Measurements from ENCODE around the gene COL4A4.

Gene COL4A4

DNA sequence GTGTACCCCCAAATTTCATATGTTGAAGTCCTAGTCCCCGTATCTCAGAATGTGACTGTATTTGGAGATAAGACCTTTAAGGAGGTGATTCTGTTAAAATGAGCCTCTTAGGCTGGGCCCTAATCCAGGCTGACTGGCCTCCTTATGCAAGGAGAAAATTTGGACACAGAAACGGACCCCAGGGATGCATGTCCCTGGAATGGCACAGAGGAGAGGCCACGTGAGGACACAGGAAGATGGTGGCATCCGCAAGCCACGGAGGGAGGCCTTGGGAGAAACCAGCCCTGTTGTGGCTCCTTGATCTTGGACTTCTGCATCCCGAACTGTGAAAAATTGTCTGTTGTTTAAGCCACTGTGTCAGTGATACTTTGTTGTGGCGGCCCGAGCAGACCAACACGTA is 150.7 kb downstream of the COL4A4 start:
- no peak overlapping the region for H2AFZ ChIP-seq (ENCODE audit: low read depth, low read length, severe bottlenecking)
- H3K9ac ChIP-seq (ENCODE audit: low read length): no peak overlapping the region
- H3K9me2 ChIP-seq (replicated peaks; ENCODE audit: insufficient read depth, low read length): no peaks in the 10 kb centered on the region
- no peaks in the 10 kb centered on the region for H3K9me3 ChIP-seq (ENCODE audit: insufficient read depth, low read length)
- no peak overlapping the region for H3K4me2 ChIP-seq (ENCODE audit: low read depth, low read length, poor library complexity, severe bottlenecking)
- H3K36me3 ChIP-seq (ENCODE audit: low read length): no peaks in the 10 kb centered on the region
- no peaks in the 10 kb centered on the region for H3K79me2 ChIP-seq (ENCODE audit: insufficient read depth, low read length)
- H3F3A ChIP-seq (ENCODE audit: insufficient read depth): no peaks in the 10 kb centered on the region
- TF ChIP-seq, protein P1, sequence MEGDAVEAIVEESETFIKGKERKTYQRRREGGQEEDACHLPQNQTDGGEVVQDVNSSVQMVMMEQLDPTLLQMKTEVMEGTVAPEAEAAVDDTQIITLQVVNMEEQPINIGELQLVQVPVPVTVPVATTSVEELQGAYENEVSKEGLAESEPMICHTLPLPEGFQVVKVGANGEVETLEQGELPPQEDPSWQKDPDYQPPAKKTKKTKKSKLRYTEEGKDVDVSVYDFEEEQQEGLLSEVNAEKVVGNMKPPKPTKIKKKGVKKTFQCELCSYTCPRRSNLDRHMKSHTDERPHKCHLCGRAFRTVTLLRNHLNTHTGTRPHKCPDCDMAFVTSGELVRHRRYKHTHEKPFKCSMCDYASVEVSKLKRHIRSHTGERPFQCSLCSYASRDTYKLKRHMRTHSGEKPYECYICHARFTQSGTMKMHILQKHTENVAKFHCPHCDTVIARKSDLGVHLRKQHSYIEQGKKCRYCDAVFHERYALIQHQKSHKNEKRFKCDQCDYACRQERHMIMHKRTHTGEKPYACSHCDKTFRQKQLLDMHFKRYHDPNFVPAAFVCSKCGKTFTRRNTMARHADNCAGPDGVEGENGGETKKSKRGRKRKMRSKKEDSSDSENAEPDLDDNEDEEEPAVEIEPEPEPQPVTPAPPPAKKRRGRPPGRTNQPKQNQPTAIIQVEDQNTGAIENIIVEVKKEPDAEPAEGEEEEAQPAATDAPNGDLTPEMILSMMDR (IDR thresholded peaks at IDR 0.05; ENCODE audit: insufficient read depth, low read length, poor library complexity, severe bottlenecking): no peak
- no peak for TF ChIP-seq EZH2phosphoT487 (conservative IDR thresholded peaks at IDR 0.05; ENCODE audit: low read length)
- no peaks in the 10 kb centered on the region for H3K27me3 ChIP-seq (ENCODE audit: low read length)
- H3K27ac ChIP-seq (ENCODE audit: low read depth, low read length): no peak overlapping the region
- H4K20me1 ChIP-seq (ENCODE audit: low read depth, low read length): no peaks in the 10 kb centered on the region
- H3K4me3 ChIP-seq (ENCODE audit: insufficient read depth, low read length, poor library complexity, severe bottlenecking): no peak overlapping the region

DNA sequence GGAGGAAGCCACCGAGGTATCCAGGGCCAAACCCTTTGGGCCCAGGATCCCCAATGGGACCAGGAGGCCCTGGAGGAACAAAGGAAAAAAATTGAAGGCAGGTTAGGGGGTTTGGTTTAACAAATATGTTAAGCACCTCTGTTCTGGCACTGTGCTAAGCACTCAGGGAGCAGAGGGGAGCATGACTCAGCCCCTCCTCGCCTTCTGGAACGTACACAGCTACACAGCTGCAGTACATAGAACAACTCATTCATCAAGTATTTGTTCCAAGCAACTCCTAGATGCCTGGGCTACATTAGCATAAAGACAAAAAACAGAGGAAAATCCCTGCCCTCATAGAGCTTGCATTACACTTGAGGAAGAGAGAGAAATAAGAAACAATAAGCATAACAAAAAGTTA is 153.6 kb downstream of the COL4A4 start:
- Histone ChIP-seq H3K9ac (ENCODE audit: low read length) (no peak overlapping the region), H2AFZ (ENCODE audit: low read depth, low read length, severe bottlenecking) (no peak overlapping the region), H3K4me3 (ENCODE audit: insufficient read depth, low read length, poor library complexity, severe bottlenecking) (no peak overlapping the region), H3F3A (ENCODE audit: insufficient read depth) (no peaks in the 10 kb centered on the region), H3K27ac (ENCODE audit: low read depth, low read length) (no peak overlapping the region), H3K79me2 (ENCODE audit: insufficient read depth, low read length) (no peaks in the 10 kb centered on the region), H3K4me2 (ENCODE audit: low read depth, low read length, poor library complexity, severe bottlenecking) (no peak overlapping the region), H3K9me2 (replicated peaks; ENCODE audit: insufficient read depth, low read length) (no peaks in the 10 kb centered on the region), H4K20me1 (ENCODE audit: low read depth, low read length) (no peaks in the 10 kb centered on the region), H3K9me3 (ENCODE audit: insufficient read depth, low read length) (no peaks in the 10 kb centered on the region), H3K36me3 (ENCODE audit: low read length) (no peaks in the 10 kb centered on the region), H3K27me3 (ENCODE audit: low read length) (no peaks in the 10 kb centered on the region)
- no peak for TF ChIP-seq EZH2phosphoT487 (conservative IDR thresholded peaks at IDR 0.05; ENCODE audit: low read length)
- TF ChIP-seq, protein P1 (IDR thresholded peaks at IDR 0.05; ENCODE audit: insufficient read depth, low read length, poor library complexity, severe bottlenecking): no peak

DNA sequence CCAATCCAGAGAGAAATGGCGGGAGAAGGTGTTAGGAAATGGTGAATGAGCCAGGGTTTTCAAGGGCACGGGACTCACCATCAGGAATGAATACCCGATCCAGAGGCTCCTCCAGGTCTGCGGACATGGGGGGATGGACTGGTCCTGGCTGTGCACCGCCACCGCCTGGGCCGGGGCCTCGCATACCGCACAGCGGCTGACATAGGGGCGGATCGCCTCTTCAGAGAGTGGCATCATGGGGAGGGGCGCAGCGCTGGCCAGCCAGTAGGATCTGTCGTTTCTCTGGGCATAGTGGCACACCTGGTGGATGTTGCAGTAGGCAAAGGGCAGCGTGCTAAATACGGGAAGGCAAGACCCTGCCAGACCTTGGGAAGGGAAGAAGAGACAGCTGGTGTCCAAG is 156.1 kb downstream of the COL4A4 start:
- Histone ChIP-seq H3K36me3 (ENCODE audit: low read length) (no peaks in the 10 kb centered on the region), H3K27me3 (ENCODE audit: low read length) (no peaks in the 10 kb centered on the region), H3K4me3 (ENCODE audit: insufficient read depth, low read length, poor library complexity, severe bottlenecking) (no peak overlapping the region), H3F3A (ENCODE audit: insufficient read depth) (no peaks in the 10 kb centered on the region), H3K9me3 (ENCODE audit: insufficient read depth, low read length) (no peaks in the 10 kb centered on the region), H3K27ac (ENCODE audit: low read depth, low read length) (no peak overlapping the region), H4K20me1 (ENCODE audit: low read depth, low read length) (no peaks in the 10 kb centered on the region), H3K9ac (ENCODE audit: low read length) (no peak overlapping the region), H3K79me2 (ENCODE audit: insufficient read depth, low read length) (no peaks in the 10 kb centered on the region), H2AFZ (ENCODE audit: low read depth, low read length, severe bottlenecking) (no peak overlapping the region), H3K9me2 (replicated peaks; ENCODE audit: insufficient read depth, low read length) (no peaks in the 10 kb centered on the region), H3K4me2 (ENCODE audit: low read depth, low read length, poor library complexity, severe bottlenecking) (no peak overlapping the region)
- TF ChIP-seq EZH2phosphoT487 (conservative IDR thresholded peaks at IDR 0.05; ENCODE audit: low read length): no peak
- TF ChIP-seq, protein P1 (IDR thresholded peaks at IDR 0.05; ENCODE audit: insufficient read depth, low read length, poor library complexity, severe bottlenecking): no peak

All from SU-DHL-6 (cell line).